HepG2 (cell line): ENCODE results near the gene ADAMTS2. TPM values are rescaled to one million over a fixed set of nuclear protein-coding genes. Genes with fewer than 3 reads are reported as not detected.

Experiments used
- ATAC-seq: fragments of 200-7000 bp; cut with Tn5 transposase; 3 replicates; pipeline ENCODE4 v1.9.1; 2020; ENCODE audit warnings: mild to moderate bottlenecking, moderate library complexity
- BruUV-seq: library from RNA; stranded (reverse); fragments of 400-500 nt; replicated peaks from 2 replicates; lab custom pipeline; 2021; lab: Mats Ljungman, UMichigan
- CTCF ChIA-PET: fragments of 300-600 bp; formaldehyde crosslinking; extraction: SDS; loops from one replicate; lab custom pipeline; 2021; ENCODE audit warnings: low total read pairs, inconsistent platforms, low intra/inter-chr PET ratio; lab: Yijun Ruan, JAX
- POLR2A ChIA-PET: fragments of 350-600 bp; sonication (Branson Sonifier 250); formaldehyde crosslinking; loops from one replicate; lab custom pipeline; 2020; ENCODE audit warnings: antibody characterized with exemption, inconsistent platforms; lab: Yijun Ruan, JAX
- DNase-seq: peaks from one replicate; pipeline ENCODE4 v3.0.0-alpha.2; 2015; ENCODE audit warnings: low spot score
- FAIRE-seq: peaks from 3 replicates; lab custom pipeline; 2011; peaks lifted over from hg19 to GRCh38; lab: Jason Lieb, UNC
- H2AFZ ChIP-seq: one replicate; pipeline ENCODE4 v1.6.1; 2011; ENCODE audit warnings: low read length, inconsistent platforms
- H3K27ac ChIP-seq: fragments of 300-600 bp; 3 replicates; pipeline ENCODE4 v1.8.0; 2011; ENCODE audit warnings: mixed run types, mild to moderate bottlenecking, mixed read lengths, low read length, inconsistent platforms; ENCODE audit not compliant: insufficient read depth; ENCODE audit errors: extremely low read length
- H3K27me3 ChIP-seq, 2 experiments: fragments of 200-600 bp in 1 of 2; 2 replicates in 1 of 2; 3 replicates in 1 of 2; pipeline versions ENCODE4 v1.6.0 to v1.8.0; 2011; ENCODE audit warnings: low read length in 2 of 2, mild to moderate bottlenecking in 2 of 2, moderate library complexity in 2 of 2, inconsistent platforms in 1 of 2; ENCODE audit not compliant: insufficient read depth in 2 of 2, control insufficient read depth in 1 of 2
- H3K36me3 ChIP-seq, 2 experiments: fragments of 200-600 bp in 1 of 2; replicated peaks in 1 of 2; 2 replicates in 1 of 2; 3 replicates in 1 of 2; pipeline versions ENCODE4 v1.5.1 to v1.8.0; 2011; ENCODE audit warnings: low read length in 2 of 2, inconsistent platforms in 1 of 2; ENCODE audit not compliant: insufficient read depth in 2 of 2, control insufficient read depth in 1 of 2
- H3K4me1 ChIP-seq: 2 replicates; pipeline ENCODE4 v1.5.1; 2012; ENCODE audit warnings: low read length, inconsistent platforms; ENCODE audit not compliant: insufficient read depth
- H3K4me2 ChIP-seq: 2 replicates; pipeline ENCODE4 v1.6.0; 2011; ENCODE audit warnings: low read depth, low read length, inconsistent platforms
- H3K4me3 ChIP-seq, 3 experiments: fragments of 200-600 bp in 1 of 3; sonication (generic), shearing (Covaris generic) in 1 of 3; replicated peaks in 1 of 3; 2 replicates each; pipeline ENCODE4 v1.5.1; 2011 to 2016; ENCODE audit warnings: low read length in 3 of 3, inconsistent platforms in 2 of 3, low read depth in 2 of 3, mild to moderate bottlenecking in 2 of 3, control low read depth in 1 of 3, mixed read lengths in 1 of 3; ENCODE audit not compliant: insufficient read depth in 1 of 3
- H3K79me2 ChIP-seq: one replicate; pipeline ENCODE4 v1.6.1; 2011; ENCODE audit warnings: low read length, inconsistent platforms; ENCODE audit not compliant: insufficient read depth
- H3K9ac ChIP-seq: 2 replicates; pipeline ENCODE4 v1.6.0; 2011; ENCODE audit warnings: mild to moderate bottlenecking, low read depth, low read length, inconsistent platforms; ENCODE audit not compliant: insufficient read depth
- H3K9me3 ChIP-seq: 2 replicates; pipeline ENCODE4 v1.5.1; 2012; ENCODE audit warnings: mild to moderate bottlenecking, low read length
- H4K20me1 ChIP-seq: 2 replicates; pipeline ENCODE4 v1.6.0; 2011; ENCODE audit warnings: inconsistent platforms, mild to moderate bottlenecking, low read length, moderate library complexity; ENCODE audit not compliant: insufficient read depth
- EZH2 ChIP-seq: conservative IDR thresholded peaks from 2 replicates; pipeline ENCODE4 v1.6.1; 2012; ENCODE audit warnings: mild to moderate bottlenecking, low read depth, low read length, moderate library complexity
- MYC ChIP-seq: sonication (generic); formaldehyde crosslinking; IDR thresholded peaks from 2 replicates; pipeline ENCODE4 v1.9.0; 2021; ENCODE audit warnings: missing genetic modification reagents, borderline replicate concordance
- PHB2 ChIP-seq: fragments of 450-650 bp; IDR thresholded peaks from 2 replicates; pipeline ENCODE4 v1.6.1; 2018; ENCODE audit not compliant: partially characterized antibody
- SIN3A ChIP-seq: IDR thresholded peaks from 2 replicates; pipeline ENCODE4 v1.6.1; 2011; ENCODE audit warnings: low read depth, mild to moderate bottlenecking, control low read depth, low read length, borderline replicate concordance
- ZNF414 ChIP-seq: sonication (generic); formaldehyde crosslinking; IDR thresholded peaks from 2 replicates; pipeline ENCODE4 v1.5.0; 2020; ENCODE audit warnings: missing genetic modification reagents
- WGBS: methylation state at CpG from one replicate; pipeline ENCODE4 v1.1.6; 2017; ENCODE audit warnings: low lambda C conversion rate; 5-methylcytosine and 5-hydroxymethylcytosine counted together
- in situ Hi-C: cut with HindIII; loops from 2 replicates; pipeline ENCODE4 v1.10.0; 2017; ENCODE audit warnings: low pct_unique_long_range_greater_than_20kb; ENCODE audit not compliant: extremely low pct_ligation_motif_present
- intact Hi-C: fragments of 100-400 bp; cut with micrococcal nuclease; formaldehyde crosslinking; loops from one replicate; pipeline ENCODE4 v1.10.0; 2022; ENCODE audit not compliant: unreplicated experiment
- polyA plus RNA-seq, 8 experiments: library from polyadenylated mRNA; depleted of rRNA in 3 of 8; stranded (reverse) in 7 of 8; unstranded in 1 of 8; fragments of >200 nt; fragmentation: Illumina TruSeq in 4 of 8; extraction: Trizol in 4 of 8; gene quantifications; 2 replicates each; pipeline versions ENCODE4 v1.2.1 to v1.2.3, GENCODE V29; 2011 to 2016; ENCODE audit warnings: low read depth in 4 of 8, missing spikeins in 1 of 8, mixed read lengths in 1 of 8; ENCODE audit not compliant: insufficient read depth in 1 of 8
- total RNA-seq, 5 experiments: library from RNA; depleted of rRNA; stranded (reverse); fragments of >200 nt; fragmentation: Illumina TruSeq; extraction: Trizol; gene quantifications; 2 replicates each; pipeline ENCODE4 v1.2.3, GENCODE V29; 2016; ENCODE audit warnings: low read depth in 1 of 5
- TF ChIP-seq, protein P1 (sequence below): sonication (generic); formaldehyde crosslinking; IDR thresholded peaks from 2 replicates; pipeline ENCODE4 v1.4.0; 2020; ENCODE audit warnings: missing genetic modification reagents

The ADAMTS2 gene
- total and polyA plus RNA-seq, 2 of the 13 experiments (the other 11 are each of a cell fraction or from before 2014, with no cell fraction given): 0.24 to 3.5 TPM

DNA sequence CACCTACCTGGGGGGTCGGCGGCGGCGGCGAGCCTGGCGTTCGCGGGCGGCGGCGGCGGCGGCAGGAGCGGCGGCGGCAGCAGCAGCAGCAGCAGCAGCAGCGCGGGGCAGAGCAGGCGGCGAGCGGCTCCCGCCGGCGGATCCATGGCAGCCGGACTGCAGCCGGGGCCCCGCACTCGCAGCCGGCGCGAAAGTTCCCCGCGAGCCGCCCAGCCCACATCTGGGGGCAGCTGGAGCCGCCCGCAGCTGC is 153 bp downstream of the ADAMTS2 start (continued):
- TF ChIP-seq, protein P1, sequence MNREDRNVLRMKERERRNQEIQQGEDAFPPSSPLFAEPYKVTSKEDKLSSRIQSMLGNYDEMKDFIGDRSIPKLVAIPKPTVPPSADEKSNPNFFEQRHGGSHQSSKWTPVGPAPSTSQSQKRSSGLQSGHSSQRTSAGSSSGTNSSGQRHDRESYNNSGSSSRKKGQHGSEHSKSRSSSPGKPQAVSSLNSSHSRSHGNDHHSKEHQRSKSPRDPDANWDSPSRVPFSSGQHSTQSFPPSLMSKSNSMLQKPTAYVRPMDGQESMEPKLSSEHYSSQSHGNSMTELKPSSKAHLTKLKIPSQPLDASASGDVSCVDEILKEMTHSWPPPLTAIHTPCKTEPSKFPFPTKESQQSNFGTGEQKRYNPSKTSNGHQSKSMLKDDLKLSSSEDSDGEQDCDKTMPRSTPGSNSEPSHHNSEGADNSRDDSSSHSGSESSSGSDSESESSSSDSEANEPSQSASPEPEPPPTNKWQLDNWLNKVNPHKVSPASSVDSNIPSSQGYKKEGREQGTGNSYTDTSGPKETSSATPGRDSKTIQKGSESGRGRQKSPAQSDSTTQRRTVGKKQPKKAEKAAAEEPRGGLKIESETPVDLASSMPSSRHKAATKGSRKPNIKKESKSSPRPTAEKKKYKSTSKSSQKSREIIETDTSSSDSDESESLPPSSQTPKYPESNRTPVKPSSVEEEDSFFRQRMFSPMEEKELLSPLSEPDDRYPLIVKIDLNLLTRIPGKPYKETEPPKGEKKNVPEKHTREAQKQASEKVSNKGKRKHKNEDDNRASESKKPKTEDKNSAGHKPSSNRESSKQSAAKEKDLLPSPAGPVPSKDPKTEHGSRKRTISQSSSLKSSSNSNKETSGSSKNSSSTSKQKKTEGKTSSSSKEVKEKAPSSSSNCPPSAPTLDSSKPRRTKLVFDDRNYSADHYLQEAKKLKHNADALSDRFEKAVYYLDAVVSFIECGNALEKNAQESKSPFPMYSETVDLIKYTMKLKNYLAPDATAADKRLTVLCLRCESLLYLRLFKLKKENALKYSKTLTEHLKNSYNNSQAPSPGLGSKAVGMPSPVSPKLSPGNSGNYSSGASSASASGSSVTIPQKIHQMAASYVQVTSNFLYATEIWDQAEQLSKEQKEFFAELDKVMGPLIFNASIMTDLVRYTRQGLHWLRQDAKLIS (CRISPR knock-in tag): no peak
- no peak for TF ChIP-seq ZNF414
- no peak for TF ChIP-seq PHB2
- TF ChIP-seq SIN3A: no peak
- TF ChIP-seq, all 625 proteins: peak for 0

GRCh38 chr5:179344431-179345182 is 654 bp downstream of the ADAMTS2 start:
- in situ Hi-C loops (no loop called here), intact Hi-C loops (no loop called here)
- no peaks in the 10 kb centered on the region for H3K9me3 ChIP-seq
- H3K4me1 ChIP-seq: no peaks in the 10 kb centered on the region
- H3K79me2 ChIP-seq: no peaks in the 10 kb centered on the region
- H3K4me2 ChIP-seq: no peak overlapping the region
- CTCF ChIA-PET: no interaction called here
- peaks cover 16 to 85% of the 10 kb centered on the region in 2 experiments for H3K27me3 ChIP-seq
- DNase-seq (no peak), FAIRE-seq (no peak), ATAC-seq (no peak)
- no peak overlapping the region for H3K4me3 ChIP-seq
- no peaks in the 10 kb centered on the region for H4K20me1 ChIP-seq
- no peak overlapping the region for H3K9ac ChIP-seq
- no peak overlapping the region for H2AFZ ChIP-seq
- POLR2A ChIA-PET: no interaction called here
- no peak for TF ChIP-seq MYC
- peak; percentile 63; the same call in 1 of the 2 replicates for TF ChIP-seq EZH2
- BruUV-seq: no TSS peak
- no peak overlapping the region for H3K27ac ChIP-seq
- 20% methylated on average over 1 of the region's 85 CpGs for WGBS
- H3K36me3 ChIP-seq: no peaks in the 10 kb centered on the region
